NCI-H2081 treated with DMSO at 0.1 percent for 48 hours (cell line): Measurements from ENCODE around the gene GPR31.
"Not testable (repeated sequence)": the region's sequence is repeated elsewhere in the genome, so short reads cannot be mapped to it uniquely, and the experiment has no call there.

Experiments
- DNase-seq: peaks from one replicate; lab custom pipeline; 2025; lab: John Stamatoyannopoulos, UW

GPR31 gene, protein sequence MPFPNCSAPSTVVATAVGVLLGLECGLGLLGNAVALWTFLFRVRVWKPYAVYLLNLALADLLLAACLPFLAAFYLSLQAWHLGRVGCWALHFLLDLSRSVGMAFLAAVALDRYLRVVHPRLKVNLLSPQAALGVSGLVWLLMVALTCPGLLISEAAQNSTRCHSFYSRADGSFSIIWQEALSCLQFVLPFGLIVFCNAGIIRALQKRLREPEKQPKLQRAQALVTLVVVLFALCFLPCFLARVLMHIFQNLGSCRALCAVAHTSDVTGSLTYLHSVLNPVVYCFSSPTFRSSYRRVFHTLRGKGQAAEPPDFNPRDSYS

DNA sequence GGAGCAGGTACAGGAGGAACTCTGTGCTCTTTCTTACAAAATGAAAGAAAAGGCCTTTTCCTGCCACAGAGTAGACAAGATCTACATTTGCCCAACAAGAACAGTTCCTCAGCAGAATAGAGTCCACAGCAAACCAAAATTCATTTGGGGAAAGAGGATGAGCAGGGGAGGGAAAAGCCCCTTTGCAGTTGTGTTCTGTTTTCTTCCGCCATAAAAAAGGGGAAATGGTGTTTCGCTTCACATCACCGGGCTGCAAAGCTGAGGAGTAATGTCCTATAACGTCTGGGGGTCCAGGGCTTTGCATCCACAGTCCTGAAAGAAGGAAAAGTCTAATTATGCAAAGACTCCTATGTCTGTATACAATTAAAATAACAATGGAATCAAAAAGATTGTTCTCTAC, at the start of gene GPR31:
GPR31 (minus strand) TSS at position 118 of the 400 bp plus-strand sequence. CDS start 149 bp downstream, outside the sequence.
- no peak for DNase-seq

DNA sequence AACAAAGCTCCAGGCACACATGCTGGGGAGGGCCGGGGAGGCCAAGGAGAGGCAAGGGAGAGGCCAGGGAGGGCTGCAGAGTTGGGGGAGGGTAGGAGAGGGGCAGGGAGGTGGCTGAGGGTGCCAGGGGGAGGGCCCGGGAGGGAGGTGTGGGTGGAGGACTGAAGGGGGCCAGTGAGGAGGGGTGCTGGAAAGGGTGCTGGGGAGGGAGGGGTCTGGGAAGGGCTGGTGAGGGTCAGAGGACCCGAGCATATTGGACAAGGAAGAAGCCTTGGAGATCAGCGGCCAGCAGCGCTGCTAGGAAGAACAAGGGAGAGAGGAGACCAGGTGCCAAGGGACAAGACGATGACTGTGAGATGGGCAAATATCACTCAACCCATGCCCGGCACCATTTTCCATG, 49.7 kb upstream of the GPR31 start:
- no peak for DNase-seq

DNA sequence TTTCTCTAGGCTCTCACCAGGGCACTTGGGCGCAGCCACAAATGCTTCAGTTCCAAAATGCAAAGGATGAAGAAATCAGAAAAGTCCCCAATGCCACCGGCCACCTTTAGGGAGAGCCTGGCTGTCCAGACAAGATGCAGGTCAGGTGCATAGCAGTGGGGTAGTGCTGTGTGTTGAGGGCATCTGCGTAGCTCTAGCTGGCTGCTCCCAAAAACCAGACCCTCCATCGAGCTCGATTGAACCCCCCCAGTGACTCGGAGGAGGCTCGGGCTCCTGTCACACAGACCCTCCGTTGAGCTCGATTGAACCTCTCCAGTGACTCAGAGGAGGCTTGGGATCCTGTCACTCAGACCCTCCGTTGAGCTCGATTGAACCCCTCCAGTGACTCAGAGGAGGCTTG, 47.5 kb upstream of the GPR31 start:
- DNase-seq = not testable (repeated sequence)

DNA sequence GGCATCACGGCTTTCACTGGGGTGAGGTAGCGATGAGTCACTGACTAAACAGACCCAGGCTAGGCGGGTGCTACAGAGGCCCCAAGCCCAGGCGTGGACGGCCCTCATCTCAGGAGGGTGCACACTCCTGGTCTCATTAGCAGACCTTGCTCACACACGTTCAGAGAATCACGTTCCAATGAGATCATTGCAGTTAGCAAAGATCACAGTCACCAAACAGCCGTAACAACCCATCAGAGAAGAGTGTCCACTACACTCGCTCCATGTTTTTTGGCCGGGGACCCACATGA, 46.2 kb upstream of the GPR31 start:
- not testable (repeated sequence) for DNase-seq

DNA sequence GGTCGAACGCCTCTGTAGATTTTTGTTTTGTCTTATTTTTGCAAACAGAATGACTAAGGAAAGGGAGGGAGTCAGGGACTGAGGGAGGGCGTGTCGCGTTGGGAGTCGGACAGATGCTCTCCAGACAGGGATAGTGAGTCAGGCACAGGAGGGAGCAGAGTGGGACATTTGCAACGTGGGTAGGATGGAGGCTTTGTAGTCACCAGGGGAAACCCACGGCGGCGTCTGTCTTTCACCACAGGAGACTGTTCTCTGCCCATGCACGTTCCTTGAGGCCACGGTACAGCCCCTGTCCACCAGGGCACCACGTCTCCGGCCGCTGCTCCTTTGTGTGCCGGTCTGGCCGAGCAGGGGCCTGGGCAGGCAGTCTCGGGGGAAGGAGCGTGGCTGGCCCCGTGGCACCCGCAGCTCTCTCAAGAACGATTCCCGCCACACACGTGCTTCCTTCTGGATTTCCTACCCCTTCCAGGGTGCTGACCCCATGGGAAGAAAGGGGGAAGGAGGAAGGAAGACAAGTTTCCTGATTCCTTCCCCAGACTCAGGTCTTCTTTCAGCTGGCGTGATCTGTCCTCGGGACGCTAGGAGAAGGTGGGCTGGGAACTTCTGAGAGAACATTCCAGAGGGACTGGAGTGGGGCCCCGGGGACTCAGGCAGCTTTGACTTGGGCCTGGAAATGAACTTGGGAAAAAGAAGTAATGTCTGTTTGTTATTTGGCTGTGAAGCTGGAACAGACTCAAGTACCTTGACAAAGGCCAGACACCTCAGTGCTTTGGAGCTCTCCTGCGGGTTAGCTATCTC, 45.7 kb upstream of the GPR31 start:
- DNase-seq = not testable (repeated sequence)

DNA sequence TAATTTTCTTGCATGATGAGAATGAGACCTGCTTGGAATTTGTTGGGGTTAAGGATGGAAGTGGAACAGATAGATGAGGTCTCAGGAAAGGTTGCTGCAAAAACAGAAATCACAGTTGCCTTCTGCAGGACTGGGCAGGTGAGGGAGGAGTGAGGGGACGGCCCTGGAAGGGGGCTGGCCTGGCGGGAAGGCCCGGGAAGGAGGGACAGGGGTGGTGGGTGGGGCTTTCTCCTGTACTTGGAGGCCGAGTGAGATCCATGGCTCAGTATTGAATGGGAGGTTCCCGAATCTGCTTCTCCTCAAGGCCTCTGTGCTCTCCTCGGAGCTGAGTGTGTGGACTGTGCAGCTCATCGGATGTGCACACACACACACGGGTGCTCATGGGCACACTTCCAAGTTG, 44.8 kb upstream of the GPR31 start:
- DNase-seq = not testable (repeated sequence)

DNA sequence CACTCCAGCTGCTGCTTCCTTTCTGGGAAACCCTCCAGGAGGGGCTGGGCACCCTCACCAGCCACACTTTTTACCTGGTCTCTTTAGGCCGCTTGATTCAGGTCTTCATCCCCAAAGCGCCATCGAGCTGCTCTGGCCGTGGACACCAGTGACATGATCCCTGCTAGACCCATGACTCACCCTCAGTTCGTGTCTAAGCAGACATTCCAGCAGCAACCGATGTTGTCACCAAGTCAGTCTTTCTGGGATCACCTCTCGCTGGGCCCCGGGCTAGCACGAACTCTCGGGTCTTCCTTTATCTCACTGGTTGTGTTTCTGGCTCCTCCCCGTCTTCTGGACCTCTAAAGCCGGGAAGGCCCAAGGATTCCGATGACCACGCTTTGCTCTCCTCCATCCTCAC, 43.0 kb upstream of the GPR31 start:
- no peak for DNase-seq

DNA sequence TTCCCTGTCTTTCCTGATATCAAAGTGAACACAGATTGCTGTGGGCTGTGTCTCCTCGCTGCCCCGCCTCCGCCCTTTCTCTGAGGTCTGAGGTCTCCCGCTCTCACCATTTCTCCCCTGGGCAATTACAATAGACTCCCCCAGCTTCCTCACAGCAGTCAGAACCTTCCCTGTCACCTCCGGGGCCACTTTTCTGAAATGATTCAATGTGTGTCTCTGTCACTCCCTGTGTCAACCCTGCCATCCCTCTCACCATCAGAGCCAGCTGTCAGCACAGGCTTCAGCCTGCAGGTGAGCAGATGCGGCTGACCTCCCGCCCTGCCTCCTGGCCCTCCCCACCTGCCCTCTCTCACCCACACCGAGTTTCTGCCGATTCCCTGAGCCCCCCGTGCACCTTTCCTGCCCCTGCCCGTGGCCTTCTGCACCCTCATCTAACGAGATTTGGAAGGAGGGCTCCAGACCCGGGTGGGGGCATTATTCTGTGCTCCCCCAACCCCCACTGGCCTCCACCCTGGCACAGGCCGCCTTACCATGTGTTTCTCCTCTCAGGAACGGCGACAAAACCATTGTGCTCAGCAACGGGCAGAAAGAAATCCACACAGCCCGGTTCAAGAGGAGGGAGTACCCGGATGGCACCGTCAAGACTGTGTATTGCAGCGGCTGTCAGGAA, 38.3 kb upstream of the GPR31 start:
- not testable (repeated sequence) for DNase-seq

DNA sequence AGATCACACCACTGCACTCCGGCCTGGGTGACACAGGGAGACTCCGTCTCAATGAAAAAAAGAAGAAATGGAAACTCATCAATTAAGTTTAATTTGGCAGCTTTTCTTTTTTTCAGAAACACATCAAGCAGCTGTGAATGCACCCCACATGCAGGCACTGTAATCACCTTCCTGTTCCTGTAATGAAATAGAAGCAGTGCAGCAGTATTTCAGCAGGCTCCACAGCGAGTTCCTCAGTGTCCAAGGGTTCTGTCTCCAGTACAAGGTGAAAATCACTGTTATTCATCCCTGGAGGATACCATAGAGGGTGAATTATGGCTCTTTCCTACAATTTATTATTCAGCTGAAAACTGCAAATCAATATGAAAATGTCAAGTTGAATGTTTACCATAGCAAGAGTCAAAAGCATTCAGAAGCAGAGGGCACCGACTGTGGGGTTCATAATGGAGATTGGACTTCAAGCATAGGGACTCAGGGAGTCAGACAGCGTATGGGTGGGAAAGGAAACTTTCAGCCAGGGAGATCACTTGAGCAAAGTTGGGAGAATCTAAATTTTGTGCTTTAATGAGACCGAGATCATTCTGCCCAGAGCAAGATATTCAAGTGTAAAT, 35.8 kb upstream of the GPR31 start:
- DNase-seq = not testable (repeated sequence)

DNA sequence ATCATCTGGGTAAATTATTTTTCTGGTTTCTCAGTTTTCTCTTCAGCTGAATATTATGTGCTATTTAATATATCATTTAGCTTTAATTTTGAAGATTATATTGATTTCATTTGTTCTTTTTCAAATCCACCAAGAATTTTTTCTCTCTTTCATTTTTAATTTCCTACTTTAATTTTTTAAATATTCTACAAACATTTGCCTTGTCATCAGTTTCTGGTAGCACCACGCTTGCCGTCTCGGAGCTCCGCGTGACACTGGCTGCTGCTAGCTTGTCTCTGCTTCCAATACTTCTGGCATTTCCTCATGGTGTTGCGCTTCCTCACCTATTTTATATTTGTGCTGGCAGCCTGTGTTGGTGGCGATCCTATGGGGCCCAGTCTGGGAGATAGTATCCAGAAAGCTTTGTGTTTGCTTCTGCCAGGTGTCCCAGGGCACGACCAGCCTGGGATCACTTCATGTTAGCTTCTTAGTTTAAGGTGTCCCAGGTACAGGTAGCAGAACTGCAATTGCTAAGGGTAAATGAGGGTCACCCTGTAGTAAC, 33.3 kb upstream of the GPR31 start:
- DNase-seq = not testable (repeated sequence)

DNA sequence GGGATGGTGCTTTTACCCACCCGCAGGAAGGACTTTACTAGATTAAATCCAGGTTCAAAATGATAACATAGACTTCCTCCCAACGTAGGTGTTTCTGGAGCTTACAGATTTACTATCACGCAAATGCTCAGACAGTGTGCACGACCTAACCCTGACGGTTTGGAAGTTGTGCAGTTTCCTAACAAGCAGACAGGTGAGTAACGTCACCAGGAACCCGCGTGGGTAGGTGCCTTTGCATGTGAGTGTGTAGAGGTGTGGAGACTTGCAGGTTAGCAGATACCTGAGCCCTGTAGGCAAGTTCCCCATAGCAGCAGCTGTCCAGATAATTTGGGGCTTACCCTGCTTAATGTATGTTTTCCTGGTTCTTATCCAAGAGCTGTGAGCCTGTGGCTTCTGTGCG, 29.5 kb upstream of the GPR31 start:
- DNase-seq = not testable (repeated sequence)

DNA sequence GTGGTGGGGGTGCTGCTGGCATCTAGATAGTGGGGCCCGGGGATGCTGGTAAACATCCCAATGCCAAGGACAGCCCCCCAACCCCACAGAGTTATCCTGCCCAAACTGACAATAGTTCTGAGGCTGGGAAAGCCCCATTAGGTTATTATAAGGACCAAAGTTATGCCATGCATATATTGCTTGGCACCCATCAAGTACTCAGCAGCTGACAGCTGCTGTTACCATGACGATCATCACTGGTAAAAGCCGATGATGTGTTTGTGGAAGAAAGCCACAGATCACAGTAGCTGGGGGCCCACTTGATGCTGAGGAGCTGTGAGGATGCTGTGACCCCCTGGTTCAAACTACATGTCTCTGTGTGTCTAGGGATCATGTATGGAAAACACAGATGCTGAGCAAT, 27.3 kb upstream of the GPR31 start:
- DNase-seq = not testable (repeated sequence)

DNA sequence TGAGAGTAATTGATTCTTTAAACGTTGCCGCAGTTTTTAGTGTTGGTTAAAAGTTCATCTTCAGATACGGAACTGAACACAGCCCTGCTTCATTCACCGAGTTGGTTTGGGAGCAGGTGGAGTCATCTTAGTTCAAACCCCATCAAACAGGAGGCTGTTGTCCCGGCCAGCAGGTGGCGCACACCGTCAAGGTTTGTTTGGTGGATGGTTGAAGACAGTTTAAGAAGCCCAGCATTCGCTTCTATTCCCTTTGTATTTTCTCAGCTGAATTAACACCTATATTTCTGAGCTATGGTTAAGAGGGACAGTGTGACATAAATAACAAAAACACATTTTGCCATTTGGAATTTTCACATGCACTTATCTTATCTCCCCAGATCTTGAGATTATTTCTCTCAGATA, 25.1 kb upstream of the GPR31 start:
- not testable (repeated sequence) for DNase-seq

DNA sequence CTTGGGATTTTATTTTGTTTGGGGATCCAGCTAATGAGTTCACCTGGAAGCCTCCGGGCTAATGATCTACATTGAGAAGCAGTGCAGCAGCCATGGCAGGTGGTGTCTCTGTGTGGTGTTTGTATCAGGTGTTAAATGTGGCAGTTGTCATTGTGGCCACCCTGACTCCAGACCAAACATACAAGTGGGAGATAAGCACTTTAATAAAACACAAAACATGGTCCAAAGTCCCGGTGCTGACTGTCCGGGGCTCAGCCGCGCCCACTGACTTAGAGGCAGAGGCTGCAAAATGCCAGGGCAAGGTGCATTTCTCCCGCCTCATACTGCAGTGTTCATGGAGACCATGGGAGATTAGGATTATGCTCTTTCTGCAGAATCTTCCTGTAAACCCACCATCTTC, 23.6 kb upstream of the GPR31 start:
- not testable (repeated sequence) for DNase-seq

DNA sequence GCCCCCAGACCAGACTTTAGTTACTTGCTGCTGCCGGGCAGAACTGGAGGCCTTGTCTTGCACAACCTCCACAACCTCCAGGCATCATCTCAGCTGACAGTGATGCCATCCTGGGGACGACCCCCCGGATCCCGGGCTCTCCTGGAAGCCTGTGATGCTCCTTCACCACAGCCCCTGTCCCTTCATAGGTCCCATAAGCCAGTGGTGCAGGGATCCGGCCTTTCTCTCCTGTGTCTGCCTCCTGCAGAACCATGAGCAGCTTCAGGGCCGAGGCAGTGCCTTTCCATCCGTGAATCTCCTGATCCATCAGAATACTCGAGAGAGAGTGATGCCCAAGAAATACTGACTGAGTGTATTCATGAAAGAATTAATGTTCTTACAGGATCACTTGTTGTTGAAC, 22.3 kb upstream of the GPR31 start:
- DNase-seq = not testable (repeated sequence)

DNA sequence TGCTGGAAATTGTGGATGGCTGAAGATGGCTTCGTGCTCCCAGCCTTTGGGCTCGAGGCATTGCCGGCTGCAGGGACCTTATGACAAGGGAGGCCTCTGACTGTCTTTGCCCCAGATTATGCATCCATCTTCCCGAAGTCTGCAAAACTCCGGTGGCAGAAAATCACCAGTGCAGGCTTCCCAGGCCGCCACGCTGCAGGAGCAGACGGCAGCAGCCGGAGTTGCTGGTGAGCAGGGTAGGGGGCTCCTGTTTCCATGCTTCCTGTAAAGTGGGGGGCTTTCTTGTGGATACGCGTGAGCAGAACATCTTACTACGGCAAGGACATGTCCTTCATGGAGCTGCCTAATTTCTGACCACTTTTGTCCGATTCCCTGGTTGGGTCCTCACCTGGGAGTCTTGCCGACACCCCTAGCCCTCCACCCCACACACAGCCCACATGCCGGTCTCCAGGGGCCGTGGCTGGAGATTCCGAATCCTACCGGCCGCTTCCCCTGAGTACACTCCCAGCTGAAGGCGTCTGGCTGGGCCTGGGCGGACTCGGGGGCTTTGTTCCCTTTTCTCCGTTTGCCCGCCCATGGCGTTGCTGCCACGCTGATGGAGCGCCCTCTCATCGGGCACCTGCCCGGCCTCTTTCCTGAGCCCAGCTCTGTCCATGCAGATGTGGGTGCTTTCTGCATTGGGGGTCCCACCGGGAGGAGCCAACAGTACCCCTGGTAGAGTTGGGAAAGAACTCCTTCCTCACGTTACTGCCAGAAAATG, 21.3 kb upstream of the GPR31 start:
- not testable (repeated sequence) for DNase-seq

DNA sequence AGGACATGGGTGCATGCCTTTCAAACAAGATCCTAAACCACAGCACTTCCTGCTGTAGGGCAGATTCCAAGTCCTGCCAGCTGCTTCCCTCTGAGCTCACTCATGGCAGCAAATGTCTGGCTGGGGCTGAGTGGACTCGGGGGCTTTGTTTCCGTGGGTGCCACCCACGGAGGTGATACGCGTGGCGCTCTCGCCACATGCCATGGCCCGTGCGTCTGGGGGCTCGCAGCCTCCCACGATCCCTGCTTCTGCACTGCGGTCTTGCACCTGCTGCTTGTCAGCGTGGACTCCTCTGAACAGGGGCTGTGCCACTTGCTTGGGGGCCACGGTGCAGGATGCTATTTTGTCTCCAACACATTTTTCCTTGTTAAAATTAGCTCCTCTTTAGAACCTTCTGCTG, 19.5 kb upstream of the GPR31 start:
- not testable (repeated sequence) for DNase-seq

DNA sequence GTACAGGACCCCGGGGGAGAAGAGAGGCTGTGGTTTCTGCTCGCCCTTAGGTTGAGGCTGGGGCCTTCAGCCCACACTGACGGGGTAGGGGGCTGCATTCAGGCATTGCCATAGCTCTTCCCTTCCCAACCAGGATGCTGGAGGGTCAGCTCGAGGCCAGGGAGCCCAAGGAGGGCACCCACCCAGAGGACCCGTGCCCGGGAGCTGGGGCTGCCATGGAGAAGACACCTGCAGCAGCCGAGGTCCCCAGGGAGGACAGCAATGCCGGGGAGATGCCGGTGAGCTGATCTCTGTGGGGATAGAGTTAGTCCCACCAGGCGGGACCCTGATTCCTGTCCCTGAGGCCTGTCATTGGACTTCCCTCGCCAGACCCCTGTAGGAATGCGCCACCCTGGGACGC, 14.2 kb upstream of the GPR31 start:
- DNase-seq = not testable (repeated sequence)

DNA sequence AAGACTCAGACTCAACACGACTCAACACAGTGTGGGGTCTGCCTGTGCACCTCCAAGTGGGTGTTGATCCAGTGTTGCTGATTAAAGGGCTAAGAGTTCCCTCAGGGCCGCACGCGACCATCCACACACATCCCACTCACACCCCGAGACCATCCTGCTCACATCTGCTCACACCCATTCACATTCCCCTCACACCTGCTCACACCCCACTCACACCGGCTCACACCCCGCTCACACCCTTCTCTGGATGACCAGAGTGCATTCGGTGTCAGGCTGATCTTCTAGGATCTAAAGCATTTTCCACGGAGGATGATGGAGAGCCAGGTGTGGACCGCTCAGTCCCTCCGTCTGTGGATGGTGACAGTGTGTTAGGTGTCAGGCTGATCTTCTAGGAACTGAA, 13.5 kb upstream of the GPR31 start:
- not testable (repeated sequence) for DNase-seq

DNA sequence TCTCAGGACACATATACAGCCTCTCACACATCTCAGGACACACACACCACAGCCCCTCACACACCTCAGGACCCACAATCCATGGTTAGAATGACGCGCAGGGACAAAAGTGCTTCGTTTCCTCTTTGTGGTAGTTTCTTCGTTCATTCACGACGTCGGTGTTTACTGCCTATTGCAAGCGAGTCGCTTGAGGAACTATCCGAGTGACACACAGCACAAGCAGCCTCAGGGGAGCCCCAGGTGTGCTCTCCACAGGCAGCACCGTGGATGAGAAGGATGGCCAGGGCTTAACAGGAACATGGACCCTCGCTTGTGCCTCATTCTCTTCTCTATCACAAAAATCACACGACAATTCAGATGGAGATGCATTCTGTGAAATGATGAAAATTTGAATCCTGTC, 12.1 kb upstream of the GPR31 start:
- DNase-seq = not testable (repeated sequence)

DNA sequence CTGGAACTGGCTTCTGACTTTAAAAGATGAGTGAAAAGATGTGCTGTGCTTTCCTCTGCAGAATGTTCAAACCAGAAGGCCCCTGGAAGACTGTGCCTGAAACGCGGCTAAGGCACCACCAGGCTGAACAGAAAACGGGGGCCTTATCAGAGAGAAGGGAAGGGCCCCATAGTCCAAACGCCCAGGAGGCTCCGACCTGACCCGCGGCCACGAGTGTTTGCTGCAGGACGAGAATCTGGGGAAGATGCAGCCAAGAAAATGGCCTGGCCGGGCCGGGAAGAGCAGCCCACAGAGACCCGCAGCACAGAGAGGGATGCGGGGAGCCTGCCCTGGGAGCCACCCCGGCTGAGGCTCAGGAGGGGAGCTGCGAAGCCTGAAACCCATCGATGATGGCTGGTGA, 10.5 kb upstream of the GPR31 start:
- DNase-seq = not testable (repeated sequence)
